ENCODE results near the gene DHCR24. TPM values are rescaled to one million over a fixed set of nuclear protein-coding genes. Genes with fewer than 3 reads are reported as not detected.

Gene DHCR24
- total RNA-seq: 176 and 189 TPM in 2 replicates

GRCh38 chr1:54886724-54887664, at the start of gene DHCR24:
Gene DHCR24, minus strand, starts transcription at chr1:54887195. Its CDS starts 76 bp downstream, at chr1:54887119.

GRCh38 chr1:54800899-54801759, 85.9 kb downstream of the DHCR24 start, which contains the start of gene TTC22:
Gene TTC22, minus strand, starts transcription at chr1:54801323. Its CDS starts 160 bp downstream, at chr1:54801163.

Other genes with a start within 250 kb of the DHCR24 start
- 0.85 TPM in 1 of 2 replicates, not detected in the other for gene MROH7, start 245.4 kb downstream of the DHCR24 start, total RNA-seq
- 8.9 and 15.6 TPM in 2 replicates for gene TTC4, start 171.3 kb downstream of the DHCR24 start, total RNA-seq
- 6.6 and 7.6 TPM in 2 replicates for gene PARS2, start 122.7 kb downstream of the DHCR24 start, total RNA-seq
- gene TTC22, start 85.9 kb downstream of the DHCR24 start, total RNA-seq: not detected in 2 replicates
- gene TMEM61, start 93.4 kb upstream of the DHCR24 start, total RNA-seq: 1.1 TPM in 1 of 2 replicates, not detected in the other
- not detected in 2 replicates for gene BSND, start 111.7 kb upstream of the DHCR24 start, total RNA-seq
- 8.9 and 34.5 TPM in 2 replicates for gene PCSK9, start 152.4 kb upstream of the DHCR24 start, total RNA-seq